GM23338 (cell line): ENCODE data around the gene PACS1. TPM values are rescaled to one million over a fixed set of nuclear protein-coding genes. Genes with fewer than 3 reads are reported as not detected.

Source experiments
- ATAC-seq: fragments of 200-7000 bp; cut with Tn5 transposase; 3 replicates; pipeline ENCODE4 v1.9.1; 2020
- DNase-seq: peaks from one replicate; pipeline ENCODE4 v3.0.0-alpha.2; 2015; ENCODE audit warnings: low spot score
- H2AFZ ChIP-seq: fragments of 200-600 bp; sonication (generic); 2 replicates; pipeline ENCODE4 v1.8.0; 2016; ENCODE audit warnings: antibody characterized with exemption, mild to moderate bottlenecking, moderate library complexity
- H3F3A ChIP-seq: fragments of 200-600 bp; sonication (generic); replicated peaks from 2 replicates; pipeline ENCODE4 v1.8.0; 2017; ENCODE audit warnings: antibody characterized with exemption, mixed run types, low read depth
- H3K27ac ChIP-seq: fragments of 200-600 bp; sonication (generic); 2 replicates; pipeline ENCODE4 v1.6.1; 2016; ENCODE audit warnings: low read depth
- H3K27me3 ChIP-seq: fragments of 200-600 bp; sonication (generic); 2 replicates; pipeline ENCODE4 v1.8.0; 2016; ENCODE audit warnings: mild to moderate bottlenecking, mixed run types, moderate library complexity; ENCODE audit not compliant: insufficient read depth
- H3K36me3 ChIP-seq: fragments of 200-600 bp; sonication (generic); 2 replicates; pipeline ENCODE4 v1.8.0; 2016; ENCODE audit warnings: mild to moderate bottlenecking; ENCODE audit not compliant: insufficient read depth
- H3K4me1 ChIP-seq: fragments of 200-600 bp; sonication (generic); 2 replicates; pipeline ENCODE4 v1.8.0; 2016; ENCODE audit warnings: mild to moderate bottlenecking, moderate library complexity; ENCODE audit not compliant: insufficient read depth
- H3K4me2 ChIP-seq: fragments of 200-600 bp; sonication (generic); 2 replicates; pipeline ENCODE4 v1.7.1; 2017; ENCODE audit warnings: mixed run types
- H3K4me3 ChIP-seq: fragments of 200-600 bp; sonication (generic); 2 replicates; pipeline ENCODE4 v1.6.1; 2016; ENCODE audit warnings: mixed run types
- H3K79me2 ChIP-seq: fragments of 200-600 bp; sonication (generic); replicated peaks from 2 replicates; pipeline ENCODE4 v1.8.0; 2017; ENCODE audit warnings: mild to moderate bottlenecking; ENCODE audit not compliant: insufficient read depth
- H3K9me2 ChIP-seq: fragments of 200-600 bp; sonication (generic); 2 replicates; pipeline ENCODE4 v1.8.0; 2017; ENCODE audit not compliant: insufficient read depth
- H4K20me1 ChIP-seq: fragments of 200-600 bp; sonication (generic); replicated peaks from 2 replicates; pipeline ENCODE4 v1.8.0; 2017; ENCODE audit warnings: mild to moderate bottlenecking; ENCODE audit not compliant: insufficient read depth
- H3K27ac Mint-ChIP-seq: 2 replicates; pipeline ENCODE4 v1.8.0; 2020; ENCODE audit warnings: inconsistent platforms, mild to moderate bottlenecking, moderate library complexity, mixed read lengths
- H3K27me3 Mint-ChIP-seq: 3 replicates; pipeline ENCODE4 v1.8.0; 2022; ENCODE audit warnings: low read depth, mild to moderate bottlenecking, moderate library complexity, mixed read lengths, inconsistent platforms; ENCODE audit not compliant: insufficient read depth, poor library complexity
- H3K36me3 Mint-ChIP-seq: 3 replicates; pipeline ENCODE4 v1.8.0; 2021; ENCODE audit warnings: low read depth, mild to moderate bottlenecking, inconsistent platforms, moderate library complexity, mixed read lengths
- H3K4me1 Mint-ChIP-seq: 3 replicates; pipeline ENCODE4 v1.8.0; 2020; ENCODE audit warnings: mild to moderate bottlenecking, inconsistent platforms, mixed read lengths
- H3K4me3 Mint-ChIP-seq: 3 replicates; pipeline ENCODE4 v1.8.0; 2021; ENCODE audit warnings: moderate library complexity, mild to moderate bottlenecking, inconsistent platforms, mixed read lengths
- H3K9me3 Mint-ChIP-seq: 3 replicates; pipeline ENCODE4 v1.8.0; 2020; ENCODE audit warnings: moderate library complexity, mild to moderate bottlenecking, inconsistent platforms, mixed read lengths
- CREB1 ChIP-seq: fragments of 250-450 bp; sonication (Bioruptor Pico); IDR thresholded peaks from 2 replicates; pipeline ENCODE4 v1.5.0; 2020; ENCODE audit warnings: low read depth, mild to moderate bottlenecking, moderate library complexity
- EZH2phosphoT487 ChIP-seq: fragments of 200-600 bp; sonication (generic); IDR thresholded peaks from one replicate; pipeline ENCODE4 v1.8.1; 2018; ENCODE audit warnings: antibody characterized with exemption; ENCODE audit not compliant: unreplicated experiment
- JUNB ChIP-seq: IDR thresholded peaks from one replicate; pipeline ENCODE4 v1.6.1; 2016; ENCODE audit warnings: antibody characterized with exemption; ENCODE audit not compliant: unreplicated experiment
- NANOG ChIP-seq: IDR thresholded peaks from 2 replicates; pipeline ENCODE4 v1.6.1; 2016; ENCODE audit warnings: antibody characterized with exemption, borderline replicate concordance
- POLR2AphosphoS5 ChIP-seq: IDR thresholded peaks from 2 replicates; pipeline ENCODE4 v1.6.1; 2016; ENCODE audit warnings: antibody characterized with exemption, low read depth
- STAT1 ChIP-seq: IDR thresholded peaks from one replicate; pipeline ENCODE4 v1.6.1; 2016; ENCODE audit warnings: antibody characterized with exemption; ENCODE audit not compliant: unreplicated experiment
- ZNF114 ChIP-seq: fragments of 250-450 bp; sonication (Bioruptor Pico); IDR thresholded peaks from 2 replicates; pipeline ENCODE4 v1.5.0; 2020; ENCODE audit warnings: mild to moderate bottlenecking, moderate library complexity
- ZNF331 ChIP-seq: fragments of 250-450 bp; sonication (Bioruptor Pico); IDR thresholded peaks from 2 replicates; pipeline ENCODE4 v1.5.0; 2020; ENCODE audit warnings: low read depth, mild to moderate bottlenecking, moderate library complexity
- polyA plus RNA-seq: library from polyadenylated mRNA; unstranded; fragments of >200 nt; fragmentation: Nextera tagmentation; extraction: Ambion mirVana; gene quantifications from 2 replicates; pipeline ENCODE4 v1.2.1, GENCODE V29; 2016
- total RNA-seq: library from RNA; depleted of rRNA; stranded (reverse); fragments of >200 nt; shearing (Covaris generic); gene quantifications from 2 replicates; pipeline ENCODE4 v1.2.3, GENCODE V29; 2014
- TF ChIP-seq, protein P1 (sequence below), 2 experiments: fragments of 200-600 bp in 1 of 2; sonication (generic) in 1 of 2; conservative IDR thresholded peaks; 2 replicates each; pipeline versions ENCODE4 v1.5.1 to v1.6.1; 2016 to 2017; ENCODE audit warnings: antibody characterized with exemption in 2 of 2, low read depth in 2 of 2, mild to moderate bottlenecking in 2 of 2, moderate library complexity in 1 of 2
- TF ChIP-seq, protein P2 (sequence below): IDR thresholded peaks from one replicate; pipeline ENCODE4 v1.6.1; 2018; ENCODE audit warnings: antibody characterized with exemption; ENCODE audit not compliant: unreplicated experiment

Gene PACS1
- total and polyA plus RNA-seq, 2 experiments from 2014 or later = 8.0 to 37.5 TPM

DNA sequence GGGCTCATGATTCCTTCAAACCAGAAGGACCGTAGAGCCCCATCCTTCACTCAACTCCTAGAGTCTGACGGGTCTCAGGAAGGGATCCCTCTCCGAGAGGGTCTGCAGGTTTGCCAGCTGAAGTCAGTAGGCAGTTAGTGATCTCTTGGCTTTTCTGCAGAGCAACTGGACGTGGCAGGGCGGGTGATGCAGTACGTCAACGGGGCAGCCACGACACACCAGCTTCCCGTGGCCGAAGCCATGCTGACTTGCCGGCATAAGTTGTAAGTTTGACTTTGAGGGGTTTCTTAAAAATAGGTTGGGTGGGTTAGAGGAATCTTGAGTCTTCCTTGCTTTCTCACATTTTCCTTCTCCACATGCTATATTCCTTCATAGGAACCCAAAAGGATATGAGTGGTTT, 165.1 kb downstream of the PACS1 start:
- no peak overlapping the region for H3K27ac ChIP-seq
- H3K36me3 Mint-ChIP-seq = peaks cover 6% of the 10 kb centered on the region; the same call in 2 of the 3 replicates
- no peaks in the 10 kb centered on the region for H3K79me2 ChIP-seq
- H3K4me2 ChIP-seq = no peak overlapping the region
- DNase-seq (no peak), ATAC-seq (no peak)
- no peak for TF ChIP-seq STAT1
- H3K4me3 ChIP-seq = no peak overlapping the region
- H2AFZ ChIP-seq = no peak overlapping the region
- H3K4me1 Mint-ChIP-seq = peaks cover 20% of the 10 kb centered on the region
- no peak overlapping the region for H3K4me3 Mint-ChIP-seq
- H4K20me1 ChIP-seq = no peaks in the 10 kb centered on the region; the same call in 1 of the 2 replicates
- no peak overlapping the region for H3K27ac Mint-ChIP-seq
- no peaks in the 10 kb centered on the region for H3K4me1 ChIP-seq
- 0 out of 2 replicates have a peak, but pooled peaks cover 4% of the 10 kb centered on the region for H3F3A ChIP-seq
- peaks cover 16% of the 10 kb centered on the region for H3K27me3 Mint-ChIP-seq
- H3K9me2 ChIP-seq = no peaks in the 10 kb centered on the region
- no peaks in the 10 kb centered on the region for H3K9me3 Mint-ChIP-seq
- no peaks in the 10 kb centered on the region for H3K27me3 ChIP-seq
- no peaks in the 10 kb centered on the region; the same call in 1 of the 2 replicates for H3K36me3 ChIP-seq

DNA sequence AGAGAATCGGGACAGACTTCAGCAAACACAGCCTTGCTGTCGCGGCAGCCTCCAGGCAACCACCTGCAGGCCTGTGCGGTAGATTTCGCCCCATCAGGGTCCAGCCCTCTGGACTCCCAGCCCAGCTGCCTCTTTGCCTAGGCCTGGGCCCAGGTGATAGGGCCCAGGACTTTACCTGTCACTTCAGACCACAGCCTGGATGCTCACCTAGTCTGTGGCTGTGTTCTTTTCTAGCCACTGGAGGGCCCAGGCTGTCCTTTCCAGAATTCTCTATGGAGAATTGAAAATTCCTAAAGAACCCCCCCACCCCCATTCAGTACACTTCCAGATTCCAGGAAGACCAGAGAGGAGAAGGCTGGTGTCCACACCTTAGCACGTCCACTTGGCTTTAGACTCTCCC, 167.8 kb downstream of the PACS1 start:
- H3K9me3 Mint-ChIP-seq = no peaks in the 10 kb centered on the region
- Histone ChIP-seq H3K4me2 (no peak overlapping the region), H3K36me3 (no peaks in the 10 kb centered on the region; the same call in 1 of the 2 replicates), H3K27me3 (no peaks in the 10 kb centered on the region), H2AFZ (no peak overlapping the region), H3K27ac (no peak overlapping the region), H3F3A (0 out of 2 replicates have a peak, but pooled peaks cover 4% of the 10 kb centered on the region), H3K79me2 (no peaks in the 10 kb centered on the region), H3K9me2 (no peaks in the 10 kb centered on the region), H3K4me3 (no peak overlapping the region), H4K20me1 (no peaks in the 10 kb centered on the region; the same call in 1 of the 2 replicates), H3K4me1 (no peaks in the 10 kb centered on the region)
- H3K4me3 Mint-ChIP-seq = no peak overlapping the region
- TF ChIP-seq EZH2phosphoT487 = no peak
- TF ChIP-seq, protein P1, sequence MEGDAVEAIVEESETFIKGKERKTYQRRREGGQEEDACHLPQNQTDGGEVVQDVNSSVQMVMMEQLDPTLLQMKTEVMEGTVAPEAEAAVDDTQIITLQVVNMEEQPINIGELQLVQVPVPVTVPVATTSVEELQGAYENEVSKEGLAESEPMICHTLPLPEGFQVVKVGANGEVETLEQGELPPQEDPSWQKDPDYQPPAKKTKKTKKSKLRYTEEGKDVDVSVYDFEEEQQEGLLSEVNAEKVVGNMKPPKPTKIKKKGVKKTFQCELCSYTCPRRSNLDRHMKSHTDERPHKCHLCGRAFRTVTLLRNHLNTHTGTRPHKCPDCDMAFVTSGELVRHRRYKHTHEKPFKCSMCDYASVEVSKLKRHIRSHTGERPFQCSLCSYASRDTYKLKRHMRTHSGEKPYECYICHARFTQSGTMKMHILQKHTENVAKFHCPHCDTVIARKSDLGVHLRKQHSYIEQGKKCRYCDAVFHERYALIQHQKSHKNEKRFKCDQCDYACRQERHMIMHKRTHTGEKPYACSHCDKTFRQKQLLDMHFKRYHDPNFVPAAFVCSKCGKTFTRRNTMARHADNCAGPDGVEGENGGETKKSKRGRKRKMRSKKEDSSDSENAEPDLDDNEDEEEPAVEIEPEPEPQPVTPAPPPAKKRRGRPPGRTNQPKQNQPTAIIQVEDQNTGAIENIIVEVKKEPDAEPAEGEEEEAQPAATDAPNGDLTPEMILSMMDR (conservative IDR thresholded peaks at IDR 0.05; ENCODE audit: low read depth in 2 of 2) = peak in 1 of 2 experiments; percentile 5; a peak in 1 of 4 replicates
- DNase-seq (peak; percentile 24), ATAC-seq (peak; percentile 72)
- peak overlapping the region; percentile 65; the same call in 1 of the 2 replicates for H3K27ac Mint-ChIP-seq
- peaks cover 10% of the 10 kb centered on the region for H3K27me3 Mint-ChIP-seq
- H3K4me1 Mint-ChIP-seq = peaks cover 4% of the 10 kb centered on the region; the same call in 1 of the 3 replicates
- H3K36me3 Mint-ChIP-seq = peaks cover 2% of the 10 kb centered on the region; the same call in 1 of the 3 replicates

DNA sequence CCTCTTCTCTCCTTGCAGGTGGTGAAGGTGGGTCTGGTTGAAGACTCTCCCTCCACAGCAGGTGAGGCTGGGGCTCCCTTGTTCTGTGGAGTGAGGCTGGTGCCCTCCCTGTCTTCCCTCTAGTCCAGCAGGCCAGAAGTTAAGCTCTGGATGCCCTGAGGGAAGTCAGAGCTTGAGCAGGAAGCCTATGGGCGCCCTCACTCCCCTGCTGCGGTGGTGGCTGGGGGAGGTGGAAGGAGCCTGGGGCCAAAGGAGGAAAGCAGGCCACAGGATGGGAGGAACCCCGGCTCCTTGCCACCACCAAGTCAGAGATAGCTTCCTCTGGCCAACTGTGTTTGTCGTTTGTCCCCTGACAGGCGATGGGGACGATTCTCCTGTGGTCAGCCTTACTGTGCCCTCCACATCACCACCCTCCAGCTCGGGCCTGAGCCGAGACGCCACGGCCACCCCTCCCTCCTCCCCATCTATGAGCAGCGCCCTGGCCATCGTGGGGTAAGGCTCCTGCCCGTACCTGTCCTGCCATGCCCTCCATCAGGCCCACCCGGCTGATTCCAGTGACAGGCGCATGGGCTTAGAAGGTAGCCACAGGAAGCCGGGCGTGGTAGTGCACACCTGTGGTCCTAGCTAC, 168.8 kb downstream of the PACS1 start:
- Mint-ChIP-seq H3K36me3 (peaks cover 2% of the 10 kb centered on the region; the same call in 1 of the 3 replicates), H3K27ac (no peak overlapping the region), H3K9me3 (no peaks in the 10 kb centered on the region), H3K27me3 (peaks cover 10% of the 10 kb centered on the region), H3K4me3 (no peak overlapping the region), H3K4me1 (peaks cover 2% of the 10 kb centered on the region; the same call in 1 of the 3 replicates)
- H3K9me2 ChIP-seq = no peaks in the 10 kb centered on the region
- H3K4me1 ChIP-seq = no peaks in the 10 kb centered on the region
- H3K27me3 ChIP-seq = no peaks in the 10 kb centered on the region
- H3F3A ChIP-seq = 0 out of 2 replicates have a peak, but pooled peaks cover 4% of the 10 kb centered on the region
- no peaks in the 10 kb centered on the region for H3K79me2 ChIP-seq
- H3K4me3 ChIP-seq = no peak overlapping the region
- H3K4me2 ChIP-seq = no peak overlapping the region
- no peaks in the 10 kb centered on the region; the same call in 1 of the 2 replicates for H4K20me1 ChIP-seq
- H3K36me3 ChIP-seq = no peaks in the 10 kb centered on the region; the same call in 1 of the 2 replicates
- no peak overlapping the region for H2AFZ ChIP-seq
- no peak overlapping the region for H3K27ac ChIP-seq
- ATAC-seq (no peak), DNase-seq (no peak)
- no peak for TF ChIP-seq STAT1
- TF ChIP-seq, protein P2, sequence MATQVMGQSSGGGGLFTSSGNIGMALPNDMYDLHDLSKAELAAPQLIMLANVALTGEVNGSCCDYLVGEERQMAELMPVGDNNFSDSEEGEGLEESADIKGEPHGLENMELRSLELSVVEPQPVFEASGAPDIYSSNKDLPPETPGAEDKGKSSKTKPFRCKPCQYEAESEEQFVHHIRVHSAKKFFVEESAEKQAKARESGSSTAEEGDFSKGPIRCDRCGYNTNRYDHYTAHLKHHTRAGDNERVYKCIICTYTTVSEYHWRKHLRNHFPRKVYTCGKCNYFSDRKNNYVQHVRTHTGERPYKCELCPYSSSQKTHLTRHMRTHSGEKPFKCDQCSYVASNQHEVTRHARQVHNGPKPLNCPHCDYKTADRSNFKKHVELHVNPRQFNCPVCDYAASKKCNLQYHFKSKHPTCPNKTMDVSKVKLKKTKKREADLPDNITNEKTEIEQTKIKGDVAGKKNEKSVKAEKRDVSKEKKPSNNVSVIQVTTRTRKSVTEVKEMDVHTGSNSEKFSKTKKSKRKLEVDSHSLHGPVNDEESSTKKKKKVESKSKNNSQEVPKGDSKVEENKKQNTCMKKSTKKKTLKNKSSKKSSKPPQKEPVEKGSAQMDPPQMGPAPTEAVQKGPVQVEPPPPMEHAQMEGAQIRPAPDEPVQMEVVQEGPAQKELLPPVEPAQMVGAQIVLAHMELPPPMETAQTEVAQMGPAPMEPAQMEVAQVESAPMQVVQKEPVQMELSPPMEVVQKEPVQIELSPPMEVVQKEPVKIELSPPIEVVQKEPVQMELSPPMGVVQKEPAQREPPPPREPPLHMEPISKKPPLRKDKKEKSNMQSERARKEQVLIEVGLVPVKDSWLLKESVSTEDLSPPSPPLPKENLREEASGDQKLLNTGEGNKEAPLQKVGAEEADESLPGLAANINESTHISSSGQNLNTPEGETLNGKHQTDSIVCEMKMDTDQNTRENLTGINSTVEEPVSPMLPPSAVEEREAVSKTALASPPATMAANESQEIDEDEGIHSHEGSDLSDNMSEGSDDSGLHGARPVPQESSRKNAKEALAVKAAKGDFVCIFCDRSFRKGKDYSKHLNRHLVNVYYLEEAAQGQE = no peak
- no peak for TF ChIP-seq CREB1 (CRISPR knock-in tag)
- no peak for TF ChIP-seq ZNF114 (CRISPR knock-in tag)
- no peak for TF ChIP-seq ZNF331 (CRISPR knock-in tag)
- TF ChIP-seq JUNB = no peak
- no peak for TF ChIP-seq NANOG
- TF ChIP-seq POLR2AphosphoS5 = no peak
